ENCODE data around the gene DMRTA2. TPM values are rescaled to one million over a fixed set of nuclear protein-coding genes. Genes with fewer than 3 reads are reported as not detected.

DMRTA2 gene
- total and polyA plus RNA-seq, 9 of the 15 experiments (the other 6 are each of a cell fraction or from before 2014, with no cell fraction given), result not detected

GRCh38 chr1:50452700-50453099 is 29.5 kb upstream of the DMRTA2 start (continued):
- TF ChIP-seq YY1 (IDR thresholded peaks at IDR 0.05; ENCODE audit: borderline replicate concordance in 1 of 3, control insufficient read depth in 1 of 3, extremely low read depth in 1 of 3, insufficient read depth in 3 of 3, insufficient read length in 1 of 3, insufficient replicate concordance in 2 of 3, low read depth in 1 of 3, low read length in 2 of 3) (no peak), BRCA1 (IDR thresholded peaks at IDR 0.05) (no peak), BRCA1 (CRISPR knock-in tag; IDR thresholded peaks at IDR 0.05) (no peak)

GRCh38 chr1:50450861-50451653 is 27.8 kb upstream of the DMRTA2 start:
- BruUV-seq (replicated peaks), result no TSS peak
- Histone ChIP-seq H3K4me1 (replicated peaks in 1 of 2; ENCODE audit: control insufficient read depth in 2 of 2, insufficient read depth in 2 of 2, low read length in 2 of 2) (no peaks in the 10 kb centered on the region), H3K9me3 (replicated peaks; ENCODE audit: control insufficient read depth, insufficient read depth, low read depth, low read length) (no peaks in the 10 kb centered on the region), H3K27ac (ENCODE audit: extremely low read depth, low read depth, low read length) (no peak overlapping the region), H3K27me3 (ENCODE audit: control insufficient read depth in 2 of 2, insufficient read depth in 2 of 2, low read length in 2 of 2) (no peaks in the 10 kb centered on the region), H3K79me2 (ENCODE audit: control insufficient read depth, insufficient read depth, low read length) (no peaks in the 10 kb centered on the region), H3K4me2 (ENCODE audit: insufficient read depth, low read length) (no peak overlapping the region), H4K20me1 (replicated peaks; ENCODE audit: control insufficient read depth, insufficient read depth, low read length) (no peaks in the 10 kb centered on the region), H3K9ac (ENCODE audit: insufficient read depth in 1 of 2, low read depth in 2 of 2, low read length in 2 of 2) (no peak overlapping the region), H2AFZ (ENCODE audit: low read depth, low read length) (no peak overlapping the region), H3K4me3 (no peak overlapping the region), H3K9me1 (ENCODE audit: control insufficient read depth, insufficient read depth, low read length) (no peaks in the 10 kb centered on the region), H3K36me3 (ENCODE audit: control insufficient read depth, insufficient read depth, low read length) (peaks cover 32% of the 10 kb centered on the region)
- FAIRE-seq, result no peak
- 56% methylated on average over 4 of the region's 4 CpGs for WGBS (ENCODE audit: insufficient coverage, low coverage, missing lambda C conversion rate)
- in situ Hi-C loops (cut with MboI), result no loop called here
- no peak for ATAC-seq
- no peak for TF ChIP-seq EP400 (IDR thresholded peaks at IDR 0.05)
- TF ChIP-seq RBM25 (IDR thresholded peaks at IDR 0.05; ENCODE audit: low read depth, low read length, severe bottlenecking), result no peak
- TF ChIP-seq NFYB (IDR thresholded peaks at IDR 0.05; ENCODE audit: extremely low read depth, insufficient read length), result no peak
- DNase-seq (ENCODE audit: extremely low read depth in 1 of 4, low spot score in 3 of 4), result no peak
- POLR2A ChIA-PET, result no interaction called here
- intact Hi-C loops (cut with micrococcal nuclease), result no loop called here
- CTCF ChIA-PET (ENCODE audit: low intra/inter-chr PET ratio), result no interaction called here
